Left hindlimb (tissue), 1 donor: ENCODE measurements around the gene EBLN1.

Source experiments
- DNase-seq: peaks from one replicate; pipeline ENCODE4 v3.0.0-alpha.2; 2018

The EBLN1 gene

DNA sequence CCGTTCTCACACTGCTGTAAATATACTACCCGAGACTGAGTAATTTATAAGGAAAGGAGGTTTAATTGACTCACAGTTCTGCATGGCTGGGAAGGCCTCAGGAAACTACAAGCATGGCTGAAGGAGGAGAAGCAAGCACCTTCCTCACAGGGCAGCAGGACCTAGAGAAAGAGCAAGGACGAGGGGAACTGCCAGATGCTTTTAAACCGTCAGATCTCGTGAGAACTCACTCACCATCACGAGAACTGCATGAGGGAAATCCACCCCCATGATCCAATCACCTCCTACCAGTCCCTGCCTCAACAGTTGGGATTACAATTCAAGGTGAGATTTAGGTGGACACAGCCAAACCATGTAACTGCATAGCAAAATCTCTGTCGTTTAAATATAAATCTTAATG is at the start of gene EBLN1:
TSS of gene EBLN1 (minus strand) at position 174 of the 400 bp plus-strand sequence. CDS start 8,032 bp downstream, outside the sequence.
- DNase-seq, result no peak

DNA sequence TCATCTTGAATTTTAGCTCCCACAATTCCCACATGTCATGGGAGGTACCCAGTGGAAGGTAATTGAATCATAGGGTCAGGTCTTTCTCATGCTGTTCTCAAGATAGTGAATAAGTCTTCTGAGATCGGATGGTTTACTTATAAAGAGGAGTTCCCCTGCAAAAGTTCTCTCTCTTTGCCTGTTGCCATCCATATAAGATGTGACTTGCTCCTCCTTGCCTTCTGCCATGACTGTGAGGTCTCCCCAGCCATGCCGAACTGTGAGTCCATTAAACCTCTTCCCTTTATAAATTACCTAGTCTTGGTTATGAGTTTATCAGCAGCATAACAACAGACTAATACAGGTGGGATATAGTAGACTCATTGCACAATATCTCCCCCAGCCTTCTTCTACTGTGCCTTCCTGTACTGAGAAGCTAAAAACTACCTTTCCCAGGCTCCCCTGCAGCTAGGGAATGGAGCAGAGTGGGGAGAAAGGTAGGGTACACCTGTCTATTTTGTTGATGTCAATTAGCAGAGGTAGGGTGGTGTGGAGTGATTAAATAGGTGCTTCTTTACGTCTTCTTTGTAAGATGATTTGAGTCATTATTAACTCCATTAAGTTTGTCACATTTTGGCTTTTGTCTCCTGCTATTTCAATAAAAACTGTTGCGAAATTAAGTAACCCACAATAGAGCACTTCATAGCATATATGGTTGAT is 48.2 kb upstream of the EBLN1 start:
- no peak for DNase-seq

DNA sequence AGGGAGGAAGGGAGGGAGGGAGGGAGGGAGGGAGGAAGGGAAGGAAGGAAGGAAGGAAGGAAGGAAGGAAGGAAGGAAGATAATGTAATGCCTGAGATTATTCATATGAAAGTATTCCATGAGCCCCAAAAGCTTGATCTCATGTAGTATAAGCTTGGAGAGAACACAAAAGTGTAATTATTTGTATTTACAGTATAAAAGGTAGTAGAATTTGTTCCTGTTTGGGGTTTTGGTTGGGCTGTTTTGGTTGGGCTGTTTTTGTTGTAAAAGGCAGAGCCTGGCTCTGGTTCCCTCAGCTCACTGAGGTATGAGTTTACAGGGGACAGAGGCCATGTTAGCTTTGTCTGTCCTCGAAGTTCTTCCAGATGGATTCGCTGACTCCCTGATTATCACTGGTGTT is 45.3 kb upstream of the EBLN1 start:
- no peak for DNase-seq

DNA sequence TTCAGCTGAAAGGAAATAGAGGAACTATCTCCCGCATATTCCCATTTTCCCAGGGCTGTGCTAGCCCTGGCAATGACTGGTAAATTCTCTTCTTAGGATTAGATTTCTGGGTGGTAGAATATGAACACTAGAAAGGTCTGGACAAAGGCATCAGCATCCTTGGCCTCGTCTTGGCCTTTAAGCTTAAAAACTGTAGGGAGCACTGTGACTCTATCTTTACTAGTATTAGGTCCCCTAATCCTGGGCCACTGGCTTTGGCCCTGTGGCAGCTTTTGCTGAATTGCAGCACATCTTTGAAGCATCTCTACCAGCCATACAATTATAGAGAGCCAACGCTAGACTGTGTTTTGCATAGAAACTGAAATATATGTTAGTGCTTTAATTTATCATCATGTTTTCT is 41.5 kb upstream of the EBLN1 start:
- no peak for DNase-seq

DNA sequence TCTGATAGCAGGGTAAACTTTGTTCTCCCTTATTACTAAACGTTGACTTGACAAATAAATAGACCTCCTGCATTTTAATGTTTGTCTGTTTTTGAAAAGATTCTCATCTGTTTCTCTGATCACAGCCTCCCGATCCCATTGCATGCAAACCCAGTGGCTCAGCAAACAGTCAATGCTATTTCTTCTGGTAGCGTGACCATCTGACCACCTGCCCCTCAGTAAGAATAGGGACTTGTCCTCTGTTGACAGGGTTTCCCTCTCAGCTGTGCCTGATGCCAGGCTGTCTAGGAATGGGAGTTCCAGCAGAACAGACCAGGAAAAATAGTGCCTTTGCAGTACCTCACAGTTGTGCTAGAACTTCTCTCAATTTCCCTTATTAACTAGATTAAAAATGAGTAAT is 40.7 kb upstream of the EBLN1 start:
- DNase-seq, result no peak

DNA sequence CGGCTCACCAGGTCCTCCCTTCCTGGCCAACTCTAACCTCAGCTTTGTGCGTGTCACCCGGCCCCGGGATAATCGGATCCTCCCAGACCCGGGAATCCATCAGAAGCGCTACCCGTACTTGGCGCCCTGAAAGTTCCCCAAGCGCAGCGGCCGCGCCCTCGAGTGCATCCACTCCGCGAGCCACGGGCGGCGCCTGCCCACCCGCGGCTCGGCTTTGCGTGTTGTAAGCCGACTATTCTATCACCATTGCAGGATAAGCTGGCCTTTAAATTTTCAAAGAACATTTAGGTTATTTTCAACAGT is 35.7 kb upstream of the EBLN1 start:
- DNase-seq, result peak; percentile 39

DNA sequence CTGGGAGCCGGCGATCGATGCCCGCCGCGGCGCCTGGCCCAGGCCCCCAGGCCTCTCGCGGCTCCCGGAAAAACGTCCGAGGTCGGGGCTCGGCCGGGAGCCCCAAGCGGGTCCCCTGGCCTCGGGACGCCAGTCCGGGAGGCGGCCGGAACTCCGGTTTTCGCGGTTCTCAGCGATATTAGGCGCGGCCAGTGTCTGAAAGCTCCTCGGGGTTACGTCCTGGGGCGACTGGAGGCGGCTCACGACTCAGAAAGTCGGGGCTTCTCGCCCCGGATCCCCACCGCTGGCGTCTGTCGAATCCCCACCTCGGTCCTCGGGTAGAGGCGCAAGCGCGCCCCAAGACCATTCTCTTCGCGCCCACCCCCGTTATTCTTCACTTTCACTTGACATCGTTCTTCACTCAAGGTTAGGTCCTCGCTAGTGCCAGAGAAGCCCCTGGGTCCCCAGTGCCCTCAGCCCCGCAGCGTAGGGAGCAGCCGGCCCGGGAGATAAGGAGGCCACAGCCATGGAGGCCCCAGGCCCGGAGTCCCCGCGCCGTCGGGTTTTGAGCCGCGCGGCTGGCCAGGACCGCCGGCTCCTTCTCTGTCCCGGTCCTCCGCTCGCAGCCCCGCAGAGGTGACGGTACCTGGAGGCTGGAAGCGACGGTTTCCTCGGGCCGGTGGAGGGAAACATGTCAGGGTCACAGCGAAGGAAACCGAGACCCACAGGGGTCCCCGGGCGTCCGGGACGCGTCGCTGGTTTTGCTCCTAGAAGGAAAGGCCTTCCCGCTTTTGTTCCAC is 35.2 kb upstream of the EBLN1 start:
- peak; percentile 52 for DNase-seq

DNA sequence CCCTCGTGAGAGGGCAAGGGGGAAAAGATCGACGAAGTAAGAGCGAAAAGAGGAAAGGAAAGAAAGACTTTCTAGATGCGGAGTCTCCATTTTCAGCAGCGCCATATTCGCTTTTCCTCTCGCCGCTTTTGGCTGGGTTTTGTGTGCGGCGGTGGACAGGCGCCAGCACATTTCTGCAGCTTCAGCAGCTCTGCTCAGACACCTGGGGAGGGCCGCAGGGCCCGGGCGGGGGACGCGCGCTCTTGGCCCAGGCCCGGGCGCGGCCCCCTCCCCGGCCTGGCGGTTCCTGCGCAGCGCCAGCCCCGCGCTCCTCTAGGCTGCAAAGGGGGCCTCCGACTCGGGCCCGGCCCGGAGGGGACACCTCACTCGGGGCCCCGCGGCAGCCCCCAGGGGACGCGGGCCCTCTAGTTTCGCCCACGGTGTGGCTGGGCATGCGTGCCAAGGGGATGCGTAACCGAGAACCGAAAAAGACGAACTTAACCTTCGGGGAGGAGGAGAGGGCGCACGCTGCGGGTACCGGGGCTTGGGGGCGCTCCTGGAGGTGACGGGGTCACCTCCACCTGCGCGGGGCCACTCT is 34.5 kb upstream of the EBLN1 start:
- peak; percentile 81 for DNase-seq

DNA sequence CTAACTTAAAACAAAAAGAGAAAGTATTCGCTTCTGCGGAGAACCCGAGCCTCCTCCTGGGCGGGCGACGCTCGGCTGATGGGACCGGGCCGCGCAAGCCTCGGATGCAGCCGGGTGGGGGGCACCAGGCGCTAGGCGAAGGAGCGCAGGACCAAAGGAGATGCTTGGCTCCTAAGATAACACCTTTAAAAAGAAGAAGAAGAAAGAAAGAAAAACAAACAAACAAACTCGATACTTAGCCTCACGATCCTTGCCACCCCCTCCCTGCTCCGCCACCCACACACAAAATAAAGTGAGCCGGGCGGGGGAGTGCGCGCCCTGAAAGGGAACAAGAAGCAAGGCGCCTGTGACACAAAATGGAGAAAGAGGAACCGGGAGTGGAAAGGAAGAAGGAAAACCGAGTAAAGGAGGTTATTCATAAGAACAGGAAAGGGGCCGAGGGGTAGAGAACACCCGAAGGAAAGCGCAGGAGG is 34.0 kb upstream of the EBLN1 start:
- DNase-seq, result peak; percentile 82

DNA sequence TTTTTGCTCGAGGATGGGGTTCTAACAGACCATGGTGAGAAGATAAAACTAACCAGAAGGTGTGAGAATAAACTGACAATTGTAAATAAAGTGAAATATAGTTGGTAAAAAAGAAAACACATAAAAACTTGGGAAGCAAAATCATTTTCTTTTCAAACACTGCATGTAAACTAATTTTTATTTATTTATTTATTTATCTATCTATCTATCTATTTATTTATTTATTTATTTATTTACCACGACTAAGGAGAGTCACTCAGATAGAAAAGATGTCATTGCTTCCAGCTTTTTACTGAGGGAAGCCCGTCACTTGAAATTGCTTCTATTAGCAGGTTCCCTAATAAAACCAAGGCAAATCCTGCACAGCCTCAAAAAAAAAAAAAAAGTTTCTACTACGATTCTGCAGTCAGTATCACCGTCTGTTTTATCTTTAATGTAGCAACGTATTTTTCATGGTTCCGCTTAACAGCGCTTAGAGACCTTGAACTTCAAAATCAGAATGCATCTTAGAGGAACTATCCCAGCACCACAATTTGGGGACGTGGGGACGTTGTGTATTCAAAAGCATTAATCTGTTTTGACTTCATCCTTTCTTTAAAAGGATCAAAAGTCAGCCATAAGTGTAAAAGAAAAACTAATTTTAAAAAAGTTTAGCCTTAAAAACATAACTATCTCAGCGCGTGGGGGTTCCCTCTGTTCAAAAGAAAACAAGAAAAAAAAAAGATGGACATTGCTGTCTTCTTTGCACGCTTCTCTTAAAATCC is 33.3 kb upstream of the EBLN1 start:
- no peak for DNase-seq

DNA sequence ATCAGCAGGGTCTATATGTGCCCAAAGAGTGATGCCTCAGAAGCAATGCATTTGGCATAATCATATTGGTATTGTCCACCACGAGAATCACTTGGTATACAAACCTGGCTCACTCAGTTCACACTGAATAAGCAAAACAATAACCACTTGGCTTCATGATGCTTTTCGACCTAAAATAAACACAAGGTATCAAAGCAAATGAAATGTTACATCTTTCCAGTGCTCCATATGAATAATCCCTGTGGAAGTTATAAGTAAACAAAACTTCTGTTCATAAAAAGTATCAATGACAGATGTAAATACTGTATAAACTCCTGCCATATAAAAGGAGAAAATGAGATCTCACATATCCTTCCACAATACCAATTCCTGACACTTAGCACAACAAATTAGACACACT is 29.8 kb upstream of the EBLN1 start:
- no peak for DNase-seq

DNA sequence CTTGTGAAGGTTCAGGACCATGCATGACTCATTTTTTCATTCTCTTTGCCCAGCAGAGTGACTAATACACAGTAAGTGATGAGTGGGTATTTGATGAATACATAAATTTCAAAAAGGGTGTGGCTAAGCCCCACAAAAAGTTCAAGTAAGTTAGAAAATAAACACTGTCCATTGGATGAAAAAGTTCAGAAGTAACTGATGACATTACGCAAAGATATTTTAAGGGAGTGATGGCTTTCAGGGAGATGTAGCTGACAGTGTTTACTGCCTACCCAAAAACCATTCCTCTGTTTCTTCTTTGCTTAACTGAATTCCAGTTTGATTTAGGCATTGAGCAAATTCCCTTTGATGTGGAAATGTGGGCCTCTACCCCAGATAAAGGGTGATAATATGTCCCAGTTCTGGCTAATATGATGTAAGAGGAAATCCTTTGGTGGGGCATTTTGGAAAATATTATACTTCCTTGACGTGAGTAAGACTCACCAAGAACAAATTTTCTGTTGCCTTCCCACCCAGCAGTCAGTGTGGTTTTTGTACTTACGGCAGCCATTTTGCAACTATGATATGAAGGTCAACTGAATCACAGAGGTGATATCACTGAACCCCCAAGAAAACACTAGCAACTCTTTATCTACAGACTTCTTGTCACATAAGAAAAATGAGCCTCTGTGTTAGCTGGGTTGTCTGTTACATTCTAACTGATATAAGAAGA is 29.0 kb upstream of the EBLN1 start:
- DNase-seq, result no peak

DNA sequence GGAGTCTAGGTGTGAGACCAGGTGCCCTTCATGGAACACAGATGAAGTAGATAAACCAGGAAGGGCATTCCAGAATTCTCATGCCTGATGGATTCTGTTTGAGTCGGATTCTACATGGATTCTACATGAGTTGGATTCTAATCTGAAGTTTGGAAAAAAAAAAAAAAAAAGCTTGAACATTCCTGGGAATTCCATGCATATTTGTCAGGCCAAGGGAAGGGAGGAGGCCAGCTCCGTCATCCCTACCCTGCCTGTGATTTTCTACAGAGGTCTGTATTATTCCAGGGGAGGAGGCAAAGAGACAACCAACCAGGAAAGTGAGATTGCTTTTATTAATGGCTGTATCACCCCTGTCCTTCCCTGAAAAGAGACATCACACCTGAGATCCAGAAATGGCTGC is 27.8 kb upstream of the EBLN1 start:
- no peak for DNase-seq

DNA sequence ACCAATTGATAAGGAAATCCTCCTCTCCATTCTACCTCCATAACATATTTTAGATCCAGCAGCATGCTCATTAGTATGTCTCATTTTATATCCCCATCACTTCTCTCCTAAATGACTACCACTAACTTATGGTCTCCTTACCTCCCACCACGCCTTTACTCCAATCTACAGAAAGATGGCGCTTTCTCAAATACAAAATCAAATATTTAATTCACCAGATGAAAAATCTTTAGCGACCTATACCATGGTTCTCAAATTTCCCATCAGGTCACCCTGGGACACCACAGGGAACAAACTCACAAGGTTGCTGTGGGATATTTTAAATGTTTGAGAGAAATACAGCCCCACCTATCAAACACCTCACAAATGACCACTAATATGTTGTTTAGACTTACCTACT is 27.0 kb upstream of the EBLN1 start:
- DNase-seq, result no peak

DNA sequence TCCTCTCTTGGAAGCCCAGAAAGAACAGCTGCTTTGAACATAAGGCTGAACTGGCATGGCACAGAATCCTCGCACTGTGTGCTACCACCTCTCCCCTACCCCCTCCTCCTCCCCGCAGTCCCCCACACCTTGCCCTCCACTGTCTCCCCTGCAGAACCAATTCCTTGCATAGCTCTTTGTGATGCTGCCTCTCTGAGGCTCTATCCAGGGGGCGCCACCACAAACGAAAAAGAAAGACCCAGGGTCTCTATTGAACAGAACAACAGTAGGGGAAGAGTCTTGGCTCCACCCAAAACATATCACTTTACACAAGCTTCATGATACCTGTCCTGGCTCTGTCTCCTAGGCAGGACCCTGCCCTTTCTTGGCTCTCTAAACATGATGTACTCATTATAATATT is 26.2 kb upstream of the EBLN1 start:
- no peak for DNase-seq

DNA sequence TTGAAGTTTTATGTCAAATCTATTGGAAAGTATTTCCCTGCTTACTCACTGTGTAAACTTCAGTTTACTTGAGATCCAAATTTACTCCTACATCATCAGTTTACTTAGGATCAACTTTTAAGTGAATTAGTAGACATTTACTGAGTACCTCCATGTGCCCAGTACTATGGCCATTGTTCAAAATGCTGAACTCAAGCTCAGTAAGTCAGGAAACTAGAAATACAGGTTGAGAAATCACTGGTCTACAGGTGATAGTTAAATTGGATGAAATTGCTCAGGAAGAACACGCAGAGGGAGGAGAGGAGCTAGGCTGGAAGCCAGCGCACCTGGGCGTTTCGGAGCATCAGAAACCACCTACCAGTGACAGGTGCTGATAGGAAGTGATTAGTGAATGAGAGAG is 25.5 kb upstream of the EBLN1 start:
- no peak for DNase-seq

DNA sequence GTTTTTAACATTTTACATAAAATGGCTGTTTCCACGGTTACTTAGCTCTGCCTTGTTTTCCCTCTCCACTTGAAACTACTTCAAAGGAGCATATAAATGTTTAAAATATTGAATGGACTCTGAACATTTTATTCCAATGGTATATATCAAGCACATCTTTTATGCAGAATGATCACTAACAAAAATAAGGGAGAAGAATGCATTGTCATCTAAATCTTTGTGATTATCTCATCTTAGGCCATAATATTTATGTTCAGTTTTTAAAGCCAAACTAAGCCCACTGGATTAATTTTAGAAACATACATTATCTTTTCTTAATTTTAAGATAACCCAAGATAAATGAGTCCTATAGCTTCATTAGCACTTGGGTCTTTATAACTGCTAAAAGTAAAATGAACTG is 13.4 kb upstream of the EBLN1 start:
- DNase-seq, result no peak

DNA sequence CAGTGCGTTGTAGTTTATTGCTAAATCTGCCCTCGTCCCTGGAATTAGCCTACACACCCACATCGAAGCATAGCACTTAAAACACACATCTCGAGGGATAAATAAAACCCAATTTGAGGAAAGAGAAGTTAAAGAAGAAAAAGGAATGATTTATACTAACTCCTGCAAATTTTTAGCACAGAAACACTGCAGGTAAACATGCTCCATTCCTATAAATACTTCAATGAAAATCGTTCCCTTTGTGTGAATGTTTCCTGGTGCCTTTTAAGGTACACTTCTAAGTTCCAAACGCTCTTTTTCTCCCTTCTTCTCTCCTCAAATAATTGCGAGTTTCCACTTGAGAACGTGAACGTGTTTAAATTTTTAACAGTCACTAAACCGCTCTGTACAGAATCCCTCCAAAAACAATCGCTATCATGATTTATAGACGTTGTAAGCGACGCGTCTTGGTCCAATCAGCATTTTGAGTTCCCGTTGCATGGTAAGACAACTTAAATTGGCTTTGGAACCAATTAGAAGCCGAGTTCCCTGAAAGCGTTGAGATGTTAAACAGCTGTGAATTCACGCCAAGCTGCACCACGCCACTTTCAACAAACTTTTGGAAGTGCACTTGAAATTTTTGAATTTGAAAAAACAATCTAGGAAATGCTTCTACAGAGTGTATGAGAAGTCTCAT is 12.5 kb upstream of the EBLN1 start:
- DNase-seq, result peak; percentile 37

DNA sequence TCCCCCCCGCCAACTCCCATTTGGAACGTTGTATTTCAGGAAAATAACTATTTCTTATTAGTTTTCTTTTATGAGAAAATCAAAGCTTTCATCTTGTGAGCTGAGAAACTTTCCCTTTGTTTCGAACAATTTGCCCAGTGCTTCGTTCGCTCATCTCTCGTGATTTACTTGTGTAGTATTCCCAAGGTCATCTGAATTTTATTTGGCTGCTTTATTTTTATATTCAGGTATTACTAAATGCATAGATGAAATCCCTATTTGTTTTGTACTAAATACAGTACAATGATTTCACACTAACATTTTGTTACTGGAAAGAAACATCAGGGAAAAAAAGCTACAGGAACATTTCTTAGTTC is 12.0 kb upstream of the EBLN1 start:
- no peak for DNase-seq

DNA sequence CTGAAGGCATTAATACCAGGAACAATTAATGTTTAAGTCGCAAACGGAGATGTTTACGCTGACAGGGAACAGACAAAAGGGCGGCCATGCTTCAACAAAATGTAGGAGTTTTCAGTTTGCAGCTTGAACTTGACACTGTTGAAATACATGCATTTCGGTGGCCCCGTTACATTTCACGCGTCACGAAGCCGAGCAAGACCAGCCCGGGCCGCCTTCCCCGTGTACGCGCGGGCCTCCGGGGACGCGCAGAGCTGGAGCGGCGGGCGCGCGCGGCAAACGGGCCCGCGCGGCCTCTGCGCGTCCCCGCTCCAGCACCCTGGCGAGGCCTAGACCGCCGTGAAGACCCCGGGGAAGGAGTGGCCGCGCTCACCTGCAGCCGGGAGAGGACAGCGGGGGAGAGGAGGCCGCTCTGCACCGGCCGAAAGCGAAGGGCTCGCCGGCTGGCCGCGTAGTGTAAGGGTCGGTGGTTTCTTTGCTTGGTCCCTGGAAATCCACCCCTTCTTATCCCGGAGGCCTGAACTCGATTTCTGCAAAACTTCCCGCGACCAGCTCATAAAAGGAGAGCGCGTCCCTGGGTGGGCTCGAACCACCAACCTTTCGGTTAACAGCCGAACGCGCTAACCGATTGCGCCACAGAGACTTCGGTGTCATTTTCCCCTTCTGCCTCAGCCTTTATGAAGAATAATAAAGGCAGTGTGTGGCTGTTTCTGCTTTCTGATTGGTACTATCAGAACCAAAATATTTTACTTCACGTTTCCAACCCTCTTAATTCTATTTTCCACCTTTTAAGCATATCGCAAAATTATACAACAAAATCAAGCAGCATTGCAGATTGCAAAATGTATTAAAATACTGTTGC is 11.4 kb upstream of the EBLN1 start:
- DNase-seq, result peak; percentile 96
